GM18951 (cell line): ENCODE measurements around the gene LDOC1.

Source experiments
- POLR2A ChIP-seq: IDR thresholded peaks from 4 replicates; pipeline ENCODE4 v1.6.1; 2011; ENCODE audit warnings: mild to moderate bottlenecking; ENCODE audit not compliant: insufficient read length, insufficient read depth; ENCODE audit errors: extremely low read depth
- in situ Hi-C: fragments of 300-500 bp; cut with MboI; formaldehyde crosslinking; loops from one replicate; pipeline ENCODE4 v1.12.0; 2022; ENCODE audit warnings: low sequenced_read_pairs, mixed read lengths, inconsistent platforms; ENCODE audit not compliant: unreplicated experiment

LDOC1 gene

DNA sequence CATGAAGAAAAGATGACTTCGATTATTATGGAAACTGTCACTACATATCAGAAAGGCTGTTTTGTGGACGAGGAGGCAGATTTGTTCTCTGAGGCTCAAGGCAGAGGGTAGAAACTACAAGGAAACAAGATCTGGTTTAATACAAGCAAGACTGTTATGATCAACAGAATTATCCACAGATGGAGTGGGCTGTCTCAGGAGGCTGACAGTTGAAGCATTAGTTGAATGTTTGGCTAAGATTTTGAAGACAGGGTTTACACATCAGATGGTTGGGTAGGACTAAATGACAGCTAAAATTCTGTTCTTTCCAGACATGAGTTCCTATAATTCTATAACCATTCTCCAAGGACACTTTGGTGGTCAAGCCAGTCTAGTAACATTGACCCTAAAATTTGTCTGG, 49.8 kb downstream of the LDOC1 start:
- in situ Hi-C loops = no loop called here
- TF ChIP-seq POLR2A = no peak
